PC-3 (cell line): ENCODE results near the gene TMEM174.

Experiments used
- CTCF ChIP-seq: fragments of 300-600 bp; sonication (generic); conservative IDR thresholded peaks from 2 replicates; pipeline ENCODE4 v1.5.1; 2017; ENCODE audit warnings: antibody characterized with exemption, low read depth, mild to moderate bottlenecking, low read length
- EZH2 ChIP-seq: fragments of 300-600 bp; sonication (generic); IDR thresholded peaks from one replicate; pipeline ENCODE4 v1.6.1; 2017; ENCODE audit warnings: antibody characterized with exemption, mild to moderate bottlenecking, low read length; ENCODE audit not compliant: unreplicated experiment

- TF ChIP-seq EZH2: no peak
- TF ChIP-seq CTCF: no peak
Observed at GRCh38 chr5:73205305-73205704, 32.3 kb downstream of the TMEM174 start.
